Embryonic facial prominence (tissue), 1 donor: ENCODE measurements around the gene GPHN.

Experiments
- DNase-seq: peaks from one replicate; pipeline ENCODE4 v3.0.0-alpha.2; 2016; ENCODE audit errors: extremely low spot score

GPHN gene

GRCh38 chr14:66601932-66602578 lies 94.1 kb downstream of the GPHN start:
- no peak for DNase-seq

GRCh38 chr14:66603945-66604344 lies 96.0 kb downstream of the GPHN start:
- no peak for DNase-seq

GRCh38 chr14:66606826-66607225 lies 98.9 kb downstream of the GPHN start:
- no peak for DNase-seq

GRCh38 chr14:66610154-66610563 lies 102.2 kb downstream of the GPHN start:
- DNase-seq: no peak

GRCh38 chr14:66613344-66613743 lies 105.4 kb downstream of the GPHN start:
- no peak for DNase-seq

GRCh38 chr14:66619952-66620351 lies 112.0 kb downstream of the GPHN start:
- DNase-seq: no peak

- DNase-seq: no peak
Observed at GRCh38 chr14:66623838-66624237, 115.9 kb downstream of the GPHN start.

- DNase-seq: no peak
Observed at GRCh38 chr14:66624336-66624937, 116.5 kb downstream of the GPHN start.

GRCh38 chr14:66628636-66629035 lies 120.7 kb downstream of the GPHN start:
- DNase-seq: no peak

GRCh38 chr14:66629499-66629898 lies 121.6 kb downstream of the GPHN start:
- DNase-seq: no peak

GRCh38 chr14:66634876-66635275 lies 126.9 kb downstream of the GPHN start:
- no peak for DNase-seq

- no peak for DNase-seq
Observed at GRCh38 chr14:66635435-66635834, 127.5 kb downstream of the GPHN start.

- DNase-seq: no peak
Observed at GRCh38 chr14:66636240-66636639, 128.3 kb downstream of the GPHN start.

- no peak for DNase-seq
Observed at GRCh38 chr14:66638689-66639088, 130.7 kb downstream of the GPHN start.

- DNase-seq: no peak
Observed at GRCh38 chr14:66641861-66642635, 134.1 kb downstream of the GPHN start.

- no peak for DNase-seq
Observed at GRCh38 chr14:66643344-66643743, 135.4 kb downstream of the GPHN start.

GRCh38 chr14:66645716-66646115 lies 137.8 kb downstream of the GPHN start:
- no peak for DNase-seq

- no peak for DNase-seq
Observed at GRCh38 chr14:66649498-66649897, 141.6 kb downstream of the GPHN start.

GRCh38 chr14:66650491-66650911 lies 142.6 kb downstream of the GPHN start:
- no peak for DNase-seq

- DNase-seq: no peak
Observed at GRCh38 chr14:66651536-66652220, 143.7 kb downstream of the GPHN start.

- DNase-seq: no peak
Observed at GRCh38 chr14:66652525-66653106, 144.7 kb downstream of the GPHN start.

- DNase-seq: no peak
Observed at GRCh38 chr14:66657780-66658179, 149.8 kb downstream of the GPHN start.
